Suprapubic skin (tissue), 4 donors: Measurements from ENCODE around the gene PRSS36. TPM values are rescaled to one million over a fixed set of nuclear protein-coding genes. Genes with fewer than 3 reads are reported as not detected.
"Not testable (repeated sequence)": the region's sequence is repeated elsewhere in the genome, so short reads cannot be mapped to it uniquely, and the experiment has no call there.

Source experiments
- DNase-seq, 2 donors: peaks; one replicate each; pipeline ENCODE4 v3.0.0-alpha.2; 2019; ENCODE audit warnings: low spot score in 2 of 2
- H3K27ac ChIP-seq: fragments of 200-600 bp; sonication (generic); one replicate; pipeline ENCODE4 v1.5.1; 2019
- H3K27me3 ChIP-seq: fragments of 200-600 bp; sonication (generic); one replicate; pipeline ENCODE4 v1.5.1; 2019
- H3K36me3 ChIP-seq: fragments of 200-600 bp; sonication (generic); one replicate; pipeline ENCODE4 v1.5.1; 2019
- H3K4me1 ChIP-seq: fragments of 200-600 bp; sonication (generic); one replicate; pipeline ENCODE4 v1.5.1; 2019
- H3K4me3 ChIP-seq: fragments of 200-600 bp; sonication (generic); one replicate; pipeline ENCODE4 v1.5.1; 2019; ENCODE audit warnings: mild to moderate bottlenecking
- H3K9me3 ChIP-seq: fragments of 200-600 bp; sonication (generic); one replicate; pipeline ENCODE4 v1.5.1; 2019
- CTCF ChIP-seq, 2 donors: fragments of 200-600 bp in 1 of 2; fragments of 450-650 bp in 1 of 2; sonication (generic) in 1 of 2; IDR thresholded peaks; one replicate each; pipeline ENCODE4 v1.5.1; 2016 to 2019; ENCODE audit warnings: antibody characterized with exemption in 2 of 2, mild to moderate bottlenecking in 1 of 2, moderate library complexity in 1 of 2
- EP300 ChIP-seq: sonication (generic); formaldehyde crosslinking; IDR thresholded peaks from one replicate; pipeline ENCODE4 v1.6.1; 2017; ENCODE audit warnings: antibody characterized with exemption
- POLR2A ChIP-seq, 2 donors: fragments of 450-650 bp; IDR thresholded peaks; one replicate each; pipeline ENCODE4 v1.6.1; 2017; ENCODE audit warnings: antibody characterized with exemption in 2 of 2, mild to moderate bottlenecking in 2 of 2, moderate library complexity in 2 of 2
- POLR2AphosphoS5 ChIP-seq, 3 donors: sonication (generic); formaldehyde crosslinking; IDR thresholded peaks; one replicate each; pipeline ENCODE4 v1.6.1; 2017; ENCODE audit warnings: antibody characterized with exemption in 3 of 3
- WGBS: methylation state at CpG from one replicate; pipeline ENCODE4 v1.1.5; 2018; 5-methylcytosine and 5-hydroxymethylcytosine counted together
- total RNA-seq, 4 donors: library from RNA; depleted of rRNA; stranded (reverse); fragments of >200 nt; gene quantifications; one replicate each; pipeline ENCODE4 v1.1.0, GENCODE V29; 2016

Gene PRSS36
- total RNA-seq, 4 donors from 2014 or later, result 2.2 to 17.8 (median 8.4) TPM

- no peak overlapping the region for H3K27ac ChIP-seq
- TF ChIP-seq CTCF (IDR thresholded peaks at IDR 0.05), result no peak
- no peak for TF ChIP-seq POLR2A (IDR thresholded peaks at IDR 0.05)
- no peak for TF ChIP-seq EP300
- H3K27me3 ChIP-seq, result no peaks in the 10 kb centered on the region
- no peaks in the 10 kb centered on the region for H3K9me3 ChIP-seq
- WGBS, result 71% methylated on average over 2 of the region's 2 CpGs
- H3K36me3 ChIP-seq, result no peaks in the 10 kb centered on the region
- no peaks in the 10 kb centered on the region for H3K4me1 ChIP-seq
- no peak for DNase-seq
- no peak overlapping the region for H3K4me3 ChIP-seq
These were observed 19.0 kb upstream of the PRSS36 start for GRCh38 chr16:31168848-31169247.

GRCh38 chr16:31167315-31167714, 17.4 kb upstream of the PRSS36 start:
- H3K9me3 ChIP-seq, result no peaks in the 10 kb centered on the region
- H3K27me3 ChIP-seq, result no peaks in the 10 kb centered on the region
- TF ChIP-seq CTCF (IDR thresholded peaks at IDR 0.05) (no peak), POLR2AphosphoS5 (IDR thresholded peaks at IDR 0.05) (no peak), EP300 (no peak), POLR2A (IDR thresholded peaks at IDR 0.05) (no peak)
- no peaks in the 10 kb centered on the region for H3K36me3 ChIP-seq
- 90% methylated on average over 8 of the region's 8 CpGs for WGBS
- no peak overlapping the region for H3K27ac ChIP-seq
- no peaks in the 10 kb centered on the region for H3K4me1 ChIP-seq
- no peak overlapping the region for H3K4me3 ChIP-seq
- no peak for DNase-seq

GRCh38 chr16:31157136-31157535, 7.3 kb upstream of the PRSS36 start:
- H3K27me3 ChIP-seq, result no peaks in the 10 kb centered on the region
- no peaks in the 10 kb centered on the region for H3K36me3 ChIP-seq
- no peak overlapping the region for H3K27ac ChIP-seq
- H3K9me3 ChIP-seq, result no peaks in the 10 kb centered on the region
- no peak for TF ChIP-seq CTCF (IDR thresholded peaks at IDR 0.05)
- no peak for TF ChIP-seq EP300
- TF ChIP-seq POLR2A (IDR thresholded peaks at IDR 0.05), result no peak
- no peak for TF ChIP-seq POLR2AphosphoS5 (IDR thresholded peaks at IDR 0.05)
- WGBS, result 39% methylated on average over 8 of the region's 8 CpGs
- DNase-seq, result no peak
- no peaks in the 10 kb centered on the region for H3K4me1 ChIP-seq
- H3K4me3 ChIP-seq, result no peak overlapping the region

GRCh38 chr16:31150976-31151375, 1.1 kb upstream of the PRSS36 start:
- H3K36me3 ChIP-seq, H3K4me3 ChIP-seq, H3K27me3 ChIP-seq, H3K9me3 ChIP-seq, H3K27ac ChIP-seq, DNase-seq: not testable (repeated sequence)
- H3K4me1 ChIP-seq, result peaks cover 20% of the 10 kb centered on the region
- 76% methylated on average over 6 of the region's 6 CpGs for WGBS

GRCh38 chr16:31149332-31149731, 534 bp downstream of the PRSS36 start:
- DNase-seq, result no peak
- 80% methylated on average over 5 of the region's 5 CpGs for WGBS
- no peak for TF ChIP-seq POLR2AphosphoS5 (IDR thresholded peaks at IDR 0.05)
- no peak for TF ChIP-seq CTCF (IDR thresholded peaks at IDR 0.05)
- H3K36me3 ChIP-seq, result no peaks in the 10 kb centered on the region
- H3K27me3 ChIP-seq, result peaks cover 5% of the 10 kb centered on the region
- H3K9me3 ChIP-seq, result no peaks in the 10 kb centered on the region
- no peak overlapping the region for H3K4me3 ChIP-seq
- H3K27ac ChIP-seq, result no peak overlapping the region
- H3K4me1 ChIP-seq, result peaks cover 20% of the 10 kb centered on the region

- H3K27ac ChIP-seq, result no peak overlapping the region
- H3K36me3 ChIP-seq, result no peaks in the 10 kb centered on the region
- peaks cover 5% of the 10 kb centered on the region for H3K27me3 ChIP-seq
- no peak overlapping the region for H3K4me3 ChIP-seq
- H3K4me1 ChIP-seq, result peaks cover 20% of the 10 kb centered on the region
- no peak for DNase-seq
- WGBS, result 85% methylated on average over 25 of the region's 25 CpGs
- TF ChIP-seq POLR2AphosphoS5 (IDR thresholded peaks at IDR 0.05) (no peak), CTCF (IDR thresholded peaks at IDR 0.05) (no peak), POLR2A (IDR thresholded peaks at IDR 0.05) (no peak), EP300 (no peak)
- no peaks in the 10 kb centered on the region for H3K9me3 ChIP-seq
These were observed 970 bp downstream of the PRSS36 start for GRCh38 chr16:31148896-31149295.
